Neural cell (in vitro differentiated cells): ENCODE data around the gene AKR7A2.

ENCODE experiments used
- CTCF ChIP-seq: fragments of 450-650 bp; IDR thresholded peaks from 2 replicates; pipeline ENCODE4 v1.5.1; 2014; ENCODE audit warnings: antibody characterized with exemption, mild to moderate bottlenecking, moderate library complexity; ENCODE audit not compliant: poor library complexity, severe bottlenecking
- EP300 ChIP-seq: fragments of 450-650 bp; conservative IDR thresholded peaks from 2 replicates; pipeline ENCODE4 v1.6.1; 2014; ENCODE audit warnings: antibody characterized with exemption, mild to moderate bottlenecking, moderate library complexity; ENCODE audit not compliant: poor library complexity, severe bottlenecking
- EZH2 ChIP-seq: fragments of 200-600, 300-800 bp; shearing (Covaris generic), sonication (generic); IDR thresholded peaks from 2 replicates; pipeline ENCODE4 v1.6.1; 2014; ENCODE audit warnings: antibody characterized with exemption, low read length, borderline replicate concordance, mild to moderate bottlenecking; ENCODE audit not compliant: insufficient read depth, poor library complexity, severe bottlenecking
- MXI1 ChIP-seq: fragments of 450-650 bp; conservative IDR thresholded peaks from 2 replicates; pipeline ENCODE4 v1.6.1; 2014; ENCODE audit warnings: antibody characterized with exemption, mild to moderate bottlenecking; ENCODE audit not compliant: poor library complexity, severe bottlenecking
- POLR2AphosphoS5 ChIP-seq: IDR thresholded peaks from 2 replicates; pipeline ENCODE4 v1.6.1; 2012
- RAD21 ChIP-seq: fragments of 450-650 bp; conservative IDR thresholded peaks from 2 replicates; pipeline ENCODE4 v1.6.1; 2014; ENCODE audit warnings: antibody characterized with exemption, mild to moderate bottlenecking, moderate library complexity
- REST ChIP-seq: IDR thresholded peaks from 2 replicates; pipeline ENCODE4 v1.6.1; 2012; ENCODE audit warnings: borderline replicate concordance
- SMC3 ChIP-seq: fragments of 450-650 bp; conservative IDR thresholded peaks from 2 replicates; pipeline ENCODE4 v1.6.1; 2014; ENCODE audit warnings: antibody characterized with exemption, mild to moderate bottlenecking, moderate library complexity; ENCODE audit not compliant: poor library complexity
- TAF1 ChIP-seq: IDR thresholded peaks from 2 replicates; pipeline ENCODE4 v1.6.1; 2012; ENCODE audit warnings: low read depth

GRCh38 chr1:19351873-19352272 is 39.9 kb upstream of the AKR7A2 start:
- no peak for TF ChIP-seq CTCF
- no peak for TF ChIP-seq REST
- TF ChIP-seq EZH2 = no peak
- TF ChIP-seq EP300 = no peak
- TF ChIP-seq RAD21 = no peak
- TF ChIP-seq SMC3 = no peak
- no peak for TF ChIP-seq TAF1
- no peak for TF ChIP-seq POLR2AphosphoS5
- TF ChIP-seq MXI1 = no peak
